Measurements from ENCODE around the gene CNGB1. TPM values are rescaled to one million over a fixed set of nuclear protein-coding genes. Genes with fewer than 3 reads are reported as not detected.

Gene CNGB1
- total RNA-seq, 2 experiments from 2014 or later, result not detected

DNA sequence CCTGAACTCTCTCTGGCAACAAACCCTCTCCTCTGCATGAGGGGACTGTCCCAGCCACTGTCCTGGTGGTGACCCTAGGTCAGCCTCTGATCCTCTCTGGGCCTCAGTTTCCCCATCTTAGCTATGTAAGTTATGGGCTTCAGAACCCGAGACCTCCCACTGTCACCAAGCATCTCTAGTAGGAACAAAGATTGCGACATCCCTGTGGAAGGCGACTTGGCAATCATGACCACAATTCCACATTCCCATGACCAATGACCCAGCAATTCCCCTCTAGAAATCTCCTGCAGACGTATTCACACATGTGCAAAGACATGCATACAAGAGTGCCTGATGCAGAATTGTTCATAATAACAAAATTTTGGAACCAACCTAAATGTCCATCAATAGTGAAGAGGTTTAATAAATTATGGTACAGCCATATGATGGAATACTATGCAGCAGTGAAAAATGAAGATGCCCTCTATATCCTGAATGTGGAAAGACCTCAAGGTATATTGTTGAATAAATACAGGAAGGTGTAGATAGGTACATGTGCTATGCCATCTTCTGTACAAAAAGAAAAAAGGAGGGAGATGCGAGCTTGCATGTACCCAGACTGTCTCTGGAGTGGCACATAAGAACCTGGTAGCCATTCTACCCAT lies 21.2 kb downstream of the CNGB1 start:
- Histone ChIP-seq H4K20me1 (ENCODE audit: insufficient read depth, low read length) (no peaks in the 10 kb centered on the region), H3K9me3 (ENCODE audit: low read length) (no peaks in the 10 kb centered on the region), H3K4me2 (ENCODE audit: low read length) (no peak overlapping the region), H3K27ac (ENCODE audit: low read depth, low read length, poor library complexity, severe bottlenecking) (no peak overlapping the region), H3K79me2 (ENCODE audit: insufficient read depth, low read depth, low read length) (no peaks in the 10 kb centered on the region), H2AFZ (ENCODE audit: low read length) (no peak overlapping the region), H3K9me2 (ENCODE audit: insufficient read depth, low read length) (no peaks in the 10 kb centered on the region), H3K4me1 (ENCODE audit: insufficient read depth, low read length, poor library complexity, severe bottlenecking) (no peaks in the 10 kb centered on the region), H3K4me3 (ENCODE audit: low read depth, low read length, poor library complexity, severe bottlenecking) (no peak overlapping the region), H3K36me3 (ENCODE audit: insufficient read depth, low read length) (no peaks in the 10 kb centered on the region)
- CTCF ChIA-PET (ENCODE audit: unreplicated experiment), result no interaction called here
- TF ChIP-seq, protein P1, sequence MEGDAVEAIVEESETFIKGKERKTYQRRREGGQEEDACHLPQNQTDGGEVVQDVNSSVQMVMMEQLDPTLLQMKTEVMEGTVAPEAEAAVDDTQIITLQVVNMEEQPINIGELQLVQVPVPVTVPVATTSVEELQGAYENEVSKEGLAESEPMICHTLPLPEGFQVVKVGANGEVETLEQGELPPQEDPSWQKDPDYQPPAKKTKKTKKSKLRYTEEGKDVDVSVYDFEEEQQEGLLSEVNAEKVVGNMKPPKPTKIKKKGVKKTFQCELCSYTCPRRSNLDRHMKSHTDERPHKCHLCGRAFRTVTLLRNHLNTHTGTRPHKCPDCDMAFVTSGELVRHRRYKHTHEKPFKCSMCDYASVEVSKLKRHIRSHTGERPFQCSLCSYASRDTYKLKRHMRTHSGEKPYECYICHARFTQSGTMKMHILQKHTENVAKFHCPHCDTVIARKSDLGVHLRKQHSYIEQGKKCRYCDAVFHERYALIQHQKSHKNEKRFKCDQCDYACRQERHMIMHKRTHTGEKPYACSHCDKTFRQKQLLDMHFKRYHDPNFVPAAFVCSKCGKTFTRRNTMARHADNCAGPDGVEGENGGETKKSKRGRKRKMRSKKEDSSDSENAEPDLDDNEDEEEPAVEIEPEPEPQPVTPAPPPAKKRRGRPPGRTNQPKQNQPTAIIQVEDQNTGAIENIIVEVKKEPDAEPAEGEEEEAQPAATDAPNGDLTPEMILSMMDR (conservative IDR thresholded peaks at IDR 0.05; ENCODE audit: low read length), result no peak
- no peak for TF ChIP-seq EZH2phosphoT487 (IDR thresholded peaks at IDR 0.05; ENCODE audit: borderline replicate concordance, low read depth, low read length)
- intact Hi-C loops (cut with micrococcal nuclease; ENCODE audit: unreplicated experiment), result no loop called here
- no TSS peak for BruUV-seq (replicated peaks)
- no peak for DNase-seq (ENCODE audit: low spot score)
- POLR2A ChIA-PET, result no interaction called here

DNA sequence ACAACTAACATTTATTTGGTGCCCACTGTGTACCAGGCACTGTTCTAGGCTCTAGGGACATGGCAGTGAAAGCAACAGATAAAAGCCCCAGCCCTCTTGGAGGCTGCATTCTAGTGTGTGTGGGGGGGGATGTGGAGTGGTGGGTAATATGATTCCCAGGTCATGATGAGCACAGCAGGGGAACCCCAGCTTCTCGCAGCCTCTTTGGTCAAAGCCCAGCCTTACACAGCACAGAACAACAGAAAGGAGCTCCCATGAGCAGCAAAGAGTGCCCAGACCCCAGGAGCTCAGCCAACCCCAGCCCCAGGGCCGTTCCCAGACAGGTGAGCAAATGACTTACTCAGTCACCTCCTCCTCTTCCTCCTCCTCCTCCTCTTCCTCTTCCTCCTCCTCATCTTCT lies 21.9 kb downstream of the CNGB1 start:
- CTCF ChIA-PET (ENCODE audit: unreplicated experiment), result no interaction called here
- no peak overlapping the region for H2AFZ ChIP-seq (ENCODE audit: low read length)
- DNase-seq (ENCODE audit: low spot score), result no peak
- intact Hi-C loops (cut with micrococcal nuclease; ENCODE audit: unreplicated experiment), result no loop called here
- no peaks in the 10 kb centered on the region for H4K20me1 ChIP-seq (ENCODE audit: insufficient read depth, low read length)
- no peaks in the 10 kb centered on the region for H3K9me3 ChIP-seq (ENCODE audit: low read length)
- no peaks in the 10 kb centered on the region for H3K79me2 ChIP-seq (ENCODE audit: insufficient read depth, low read depth, low read length)
- no peaks in the 10 kb centered on the region for H3K4me1 ChIP-seq (ENCODE audit: insufficient read depth, low read length, poor library complexity, severe bottlenecking)
- H3K27ac ChIP-seq (ENCODE audit: low read depth, low read length, poor library complexity, severe bottlenecking), result no peak overlapping the region
- no TSS peak for BruUV-seq (replicated peaks)
- H3K4me3 ChIP-seq (ENCODE audit: low read depth, low read length, poor library complexity, severe bottlenecking), result no peak overlapping the region
- no peak overlapping the region for H3K4me2 ChIP-seq (ENCODE audit: low read length)
- no peaks in the 10 kb centered on the region for H3K9me2 ChIP-seq (ENCODE audit: insufficient read depth, low read length)
- no peaks in the 10 kb centered on the region for H3K36me3 ChIP-seq (ENCODE audit: insufficient read depth, low read length)
- TF ChIP-seq, protein P1 (conservative IDR thresholded peaks at IDR 0.05; ENCODE audit: low read length), result no peak
- POLR2A ChIA-PET, result no interaction called here

DNA sequence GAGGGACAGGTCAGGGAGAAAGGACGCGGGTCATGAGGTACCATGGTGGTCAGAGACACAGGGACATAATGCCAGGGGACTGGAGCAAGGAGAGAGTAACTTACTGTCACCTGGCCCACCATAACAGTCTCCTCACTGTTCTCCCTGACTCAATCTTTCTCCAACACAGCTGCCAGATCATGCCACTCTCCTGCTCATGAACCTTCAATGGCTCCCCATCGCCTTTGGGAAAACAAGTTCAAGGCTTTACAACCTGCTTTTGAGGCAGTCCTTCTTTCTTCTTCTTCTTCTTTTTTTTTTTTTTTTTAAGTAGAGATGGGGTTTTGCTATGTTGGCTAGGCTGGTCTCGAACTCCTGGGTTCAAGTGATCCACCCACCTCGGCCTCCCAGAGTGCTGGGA lies 22.9 kb downstream of the CNGB1 start:
- intact Hi-C loops (cut with micrococcal nuclease; ENCODE audit: unreplicated experiment), result no loop called here
- H3K9me2 ChIP-seq (ENCODE audit: insufficient read depth, low read length), result no peaks in the 10 kb centered on the region

More for the DNA sequence above, 22.9 kb downstream of the CNGB1 start:
- ChIA-PET POLR2A (no interaction called here), CTCF (ENCODE audit: unreplicated experiment) (no interaction called here)
- BruUV-seq (replicated peaks), result no TSS peak
- Histone ChIP-seq H4K20me1 (ENCODE audit: insufficient read depth, low read length) (no peaks in the 10 kb centered on the region), H3K4me1 (ENCODE audit: insufficient read depth, low read length, poor library complexity, severe bottlenecking) (no peaks in the 10 kb centered on the region), H3K79me2 (ENCODE audit: insufficient read depth, low read depth, low read length) (no peaks in the 10 kb centered on the region), H3K9me3 (ENCODE audit: low read length) (no peaks in the 10 kb centered on the region), H3K36me3 (ENCODE audit: insufficient read depth, low read length) (no peaks in the 10 kb centered on the region), H3K27ac (ENCODE audit: low read depth, low read length, poor library complexity, severe bottlenecking) (no peak overlapping the region), H3K4me3 (ENCODE audit: low read depth, low read length, poor library complexity, severe bottlenecking) (no peak overlapping the region), H3K4me2 (ENCODE audit: low read length) (no peak overlapping the region), H2AFZ (ENCODE audit: low read length) (no peak overlapping the region)
- TF ChIP-seq EZH2phosphoT487 (IDR thresholded peaks at IDR 0.05; ENCODE audit: borderline replicate concordance, low read depth, low read length), result no peak
- TF ChIP-seq, protein P1 (conservative IDR thresholded peaks at IDR 0.05; ENCODE audit: low read length), result no peak
- no peak for DNase-seq (ENCODE audit: low spot score)

All from OCI-LY7 (cell line).